HCT116 (cell line): ENCODE data around the gene CPLX3.

ENCODE experiments used
- CEBPB ChIP-seq: IDR thresholded peaks from 2 replicates; pipeline ENCODE4 v1.6.1; 2012; ENCODE audit warnings: low read depth
- ELF1 ChIP-seq: IDR thresholded peaks from 2 replicates; pipeline ENCODE4 v1.6.1; 2012; ENCODE audit warnings: low read depth, borderline replicate concordance
- EZH2phosphoT487 ChIP-seq: fragments of 200-600 bp; IDR thresholded peaks from 2 replicates; pipeline ENCODE4 v1.6.1; 2018; ENCODE audit warnings: antibody characterized with exemption, borderline replicate concordance
- JUND ChIP-seq: IDR thresholded peaks from 2 replicates; pipeline ENCODE4 v1.6.1; 2012
- POLR2A ChIP-seq: IDR thresholded peaks from 2 replicates; pipeline ENCODE4 v1.7.0; 2011; ENCODE audit warnings: borderline replicate concordance; ENCODE audit not compliant: insufficient read depth, insufficient read length; ENCODE audit errors: extremely low read depth
- POLR2AphosphoS5 ChIP-seq: IDR thresholded peaks from 2 replicates; pipeline ENCODE4 v1.6.1; 2011; ENCODE audit warnings: mild to moderate bottlenecking, low read depth, low read length, moderate library complexity
- SP1 ChIP-seq: IDR thresholded peaks from 2 replicates; pipeline ENCODE4 v1.6.1; 2012; ENCODE audit warnings: low read depth
- SRF ChIP-seq: IDR thresholded peaks from 2 replicates; pipeline ENCODE4 v1.6.1; 2012; ENCODE audit warnings: low read depth
- TCF7L2 ChIP-seq: IDR thresholded peaks from 2 replicates; pipeline ENCODE4 v1.7.0; 2011; ENCODE audit warnings: borderline replicate concordance, inconsistent platforms; ENCODE audit not compliant: insufficient read depth, insufficient read length; ENCODE audit errors: extremely low read depth
- ZNF274 ChIP-seq: fragments of 200-500 bp; sonication (Bioruptor generic); IDR thresholded peaks from 2 replicates; pipeline ENCODE4 v1.6.1; 2014; ENCODE audit warnings: mild to moderate bottlenecking, low read depth, low read length, inconsistent platforms
- TF ChIP-seq, protein P1 (sequence below), 3 experiments: fragments of 200-600 bp in 1 of 3; sonication (generic) in 1 of 3; IDR thresholded peaks in 2 of 3; conservative IDR thresholded peaks in 1 of 3; 2 replicates each; pipeline ENCODE4 v1.5.1; 2012 to 2017; ENCODE audit warnings: low read depth in 2 of 3, low read length in 2 of 3, antibody characterized with exemption in 1 of 3, borderline replicate concordance in 1 of 3, control low read depth in 1 of 3, mild to moderate bottlenecking in 1 of 3, mixed read lengths in 1 of 3, mixed run types in 1 of 3, moderate library complexity in 1 of 3; ENCODE audit not compliant: insufficient read depth in 1 of 3

DNA sequence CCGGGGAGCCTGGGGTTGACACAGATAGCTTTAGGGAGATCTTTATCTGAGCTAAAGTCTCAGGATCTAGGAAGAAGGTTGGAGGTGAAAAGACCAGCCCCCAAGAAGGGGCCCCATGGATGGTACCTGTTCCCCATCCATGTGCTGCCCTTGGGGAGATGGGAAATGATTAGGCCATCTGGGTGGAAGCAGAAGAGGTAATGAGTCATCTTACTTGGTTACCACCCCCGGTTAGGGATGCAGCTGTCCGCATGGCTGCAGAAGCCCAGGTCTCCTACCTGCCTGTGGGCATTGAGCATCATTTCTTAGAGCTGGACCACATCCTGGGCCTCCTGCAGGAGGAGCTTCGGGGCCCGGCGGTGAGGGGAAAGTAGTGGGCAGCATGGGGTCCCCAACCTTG lies 3.1 kb upstream of the CPLX3 start:
- no peak for TF ChIP-seq ELF1
- no peak for TF ChIP-seq ZNF274
- no peak for TF ChIP-seq POLR2A
- TF ChIP-seq EZH2phosphoT487: no peak
- TF ChIP-seq, protein P1, sequence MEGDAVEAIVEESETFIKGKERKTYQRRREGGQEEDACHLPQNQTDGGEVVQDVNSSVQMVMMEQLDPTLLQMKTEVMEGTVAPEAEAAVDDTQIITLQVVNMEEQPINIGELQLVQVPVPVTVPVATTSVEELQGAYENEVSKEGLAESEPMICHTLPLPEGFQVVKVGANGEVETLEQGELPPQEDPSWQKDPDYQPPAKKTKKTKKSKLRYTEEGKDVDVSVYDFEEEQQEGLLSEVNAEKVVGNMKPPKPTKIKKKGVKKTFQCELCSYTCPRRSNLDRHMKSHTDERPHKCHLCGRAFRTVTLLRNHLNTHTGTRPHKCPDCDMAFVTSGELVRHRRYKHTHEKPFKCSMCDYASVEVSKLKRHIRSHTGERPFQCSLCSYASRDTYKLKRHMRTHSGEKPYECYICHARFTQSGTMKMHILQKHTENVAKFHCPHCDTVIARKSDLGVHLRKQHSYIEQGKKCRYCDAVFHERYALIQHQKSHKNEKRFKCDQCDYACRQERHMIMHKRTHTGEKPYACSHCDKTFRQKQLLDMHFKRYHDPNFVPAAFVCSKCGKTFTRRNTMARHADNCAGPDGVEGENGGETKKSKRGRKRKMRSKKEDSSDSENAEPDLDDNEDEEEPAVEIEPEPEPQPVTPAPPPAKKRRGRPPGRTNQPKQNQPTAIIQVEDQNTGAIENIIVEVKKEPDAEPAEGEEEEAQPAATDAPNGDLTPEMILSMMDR (IDR thresholded peaks at IDR 0.05 in 2 of 3, conservative IDR thresholded peaks at IDR 0.05 in 1 of 3; ENCODE audit: borderline replicate concordance in 1 of 3, insufficient read depth in 1 of 3, low read depth in 2 of 3, low read length in 2 of 3): no peak
- no peak for TF ChIP-seq CEBPB
- TF ChIP-seq POLR2AphosphoS5: no peak
- no peak for TF ChIP-seq TCF7L2
- TF ChIP-seq SP1: no peak
- no peak for TF ChIP-seq SRF
- no peak for TF ChIP-seq JUND
